ENCODE measurements around the gene LRIG1.

Gene LRIG1

DNA sequence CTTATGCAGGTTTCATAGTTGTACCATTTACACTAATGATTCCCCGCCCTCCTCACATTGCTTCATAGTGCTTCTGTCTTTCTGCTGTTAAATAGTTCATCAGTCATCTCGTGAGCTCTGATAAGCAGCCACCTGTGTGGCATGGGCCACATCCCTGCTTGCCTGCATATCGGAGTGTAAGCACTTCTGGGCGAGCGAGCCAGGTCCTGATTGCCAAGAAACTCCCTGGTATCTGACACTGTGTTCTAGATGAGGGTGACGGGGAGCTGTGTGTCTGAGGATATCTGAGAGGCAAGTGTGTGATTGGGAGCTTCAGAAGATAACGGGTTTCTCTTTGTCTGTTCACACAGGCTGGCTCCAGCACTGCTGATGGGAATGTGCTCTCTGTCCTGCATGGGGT lies 130.6 kb downstream of the LRIG1 start:
- no peaks in the 10 kb centered on the region for H3K4me1 ChIP-seq (ENCODE audit: control insufficient read depth, insufficient read depth, low read length)
- ChIA-PET CTCF (no interaction called here), POLR2A (no interaction called here)
- peaks cover 0 to 6% of the 10 kb centered on the region in 2 experiments; a peak in 1 of 3 replicates for H3K36me3 ChIP-seq (ENCODE audit: control insufficient read depth in 2 of 2, insufficient read depth in 1 of 2, low read length in 2 of 2)
- H3K9me3 ChIP-seq (ENCODE audit: control insufficient read depth, insufficient read depth, low read depth, low read length), result no peaks in the 10 kb centered on the region
- TF ChIP-seq, protein P1, sequence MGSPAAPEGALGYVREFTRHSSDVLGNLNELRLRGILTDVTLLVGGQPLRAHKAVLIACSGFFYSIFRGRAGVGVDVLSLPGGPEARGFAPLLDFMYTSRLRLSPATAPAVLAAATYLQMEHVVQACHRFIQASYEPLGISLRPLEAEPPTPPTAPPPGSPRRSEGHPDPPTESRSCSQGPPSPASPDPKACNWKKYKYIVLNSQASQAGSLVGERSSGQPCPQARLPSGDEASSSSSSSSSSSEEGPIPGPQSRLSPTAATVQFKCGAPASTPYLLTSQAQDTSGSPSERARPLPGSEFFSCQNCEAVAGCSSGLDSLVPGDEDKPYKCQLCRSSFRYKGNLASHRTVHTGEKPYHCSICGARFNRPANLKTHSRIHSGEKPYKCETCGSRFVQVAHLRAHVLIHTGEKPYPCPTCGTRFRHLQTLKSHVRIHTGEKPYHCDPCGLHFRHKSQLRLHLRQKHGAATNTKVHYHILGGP (tag by site-specific recombination; IDR thresholded peaks at IDR 0.05), result no peak
- TF ChIP-seq, protein P2, sequence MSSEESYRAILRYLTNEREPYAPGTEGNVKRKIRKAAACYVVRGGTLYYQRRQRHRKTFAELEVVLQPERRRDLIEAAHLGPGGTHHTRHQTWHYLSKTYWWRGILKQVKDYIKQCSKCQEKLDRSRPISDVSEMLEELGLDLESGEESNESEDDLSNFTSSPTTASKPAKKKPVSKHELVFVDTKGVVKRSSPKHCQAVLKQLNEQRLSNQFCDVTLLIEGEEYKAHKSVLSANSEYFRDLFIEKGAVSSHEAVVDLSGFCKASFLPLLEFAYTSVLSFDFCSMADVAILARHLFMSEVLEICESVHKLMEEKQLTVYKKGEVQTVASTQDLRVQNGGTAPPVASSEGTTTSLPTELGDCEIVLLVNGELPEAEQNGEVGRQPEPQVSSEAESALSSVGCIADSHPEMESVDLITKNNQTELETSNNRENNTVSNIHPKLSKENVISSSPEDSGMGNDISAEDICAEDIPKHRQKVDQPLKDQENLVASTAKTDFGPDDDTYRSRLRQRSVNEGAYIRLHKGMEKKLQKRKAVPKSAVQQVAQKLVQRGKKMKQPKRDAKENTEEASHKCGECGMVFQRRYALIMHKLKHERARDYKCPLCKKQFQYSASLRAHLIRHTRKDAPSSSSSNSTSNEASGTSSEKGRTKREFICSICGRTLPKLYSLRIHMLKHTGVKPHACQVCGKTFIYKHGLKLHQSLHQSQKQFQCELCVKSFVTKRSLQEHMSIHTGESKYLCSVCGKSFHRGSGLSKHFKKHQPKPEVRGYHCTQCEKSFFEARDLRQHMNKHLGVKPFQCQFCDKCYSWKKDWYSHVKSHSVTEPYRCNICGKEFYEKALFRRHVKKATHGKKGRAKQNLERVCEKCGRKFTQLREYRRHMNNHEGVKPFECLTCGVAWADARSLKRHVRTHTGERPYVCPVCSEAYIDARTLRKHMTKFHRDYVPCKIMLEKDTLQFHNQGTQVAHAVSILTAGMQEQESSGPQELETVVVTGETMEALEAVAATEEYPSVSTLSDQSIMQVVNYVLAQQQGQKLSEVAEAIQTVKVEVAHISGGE (tag by site-specific recombination; conservative IDR thresholded peaks at IDR 0.05; ENCODE audit: low read depth), result no peak
- TF ChIP-seq ZNF350 (tag by site-specific recombination; IDR thresholded peaks at IDR 0.05) (no peak), ZNF660 (tag by site-specific recombination; IDR thresholded peaks at IDR 0.05) (0 out of 2 replicates have a peak, but pooled peaks have one; percentile 45), ZNF24 (tag by site-specific recombination; IDR thresholded peaks at IDR 0.05) (no peak), MZF1 (tag by site-specific recombination; IDR thresholded peaks at IDR 0.05; ENCODE audit: borderline replicate concordance) (no peak), ZNF792 (tag by site-specific recombination; IDR thresholded peaks at IDR 0.05) (no peak), ZNF670 (tag by site-specific recombination; IDR thresholded peaks at IDR 0.05; ENCODE audit: low read depth) (no peak)
- no peak overlapping the region for H3K4me3 ChIP-seq (ENCODE audit: low read depth, low read length)
- H3K27ac ChIP-seq (ENCODE audit: extremely low read depth, low read depth, low read length), result no peak overlapping the region

DNA sequence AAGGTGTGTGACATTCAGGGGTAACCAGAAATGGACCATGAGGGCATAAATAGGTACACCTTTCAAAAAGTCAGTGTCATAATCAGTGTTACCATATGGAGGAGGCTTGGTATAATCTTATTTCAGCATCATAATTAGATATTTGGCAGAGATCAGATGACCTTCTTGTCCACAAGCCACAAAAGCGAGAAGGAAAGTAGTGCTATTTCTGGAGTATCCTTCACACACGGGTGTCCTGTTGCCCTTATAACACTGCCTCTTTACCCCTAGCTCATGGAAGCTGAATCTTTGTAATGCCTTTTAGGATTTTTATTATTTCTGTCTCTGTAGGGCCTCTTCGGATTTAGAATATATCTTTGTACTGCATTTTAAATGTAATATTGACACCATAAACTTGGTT lies 132.8 kb downstream of the LRIG1 start:
- H3K9me3 ChIP-seq (ENCODE audit: control insufficient read depth, insufficient read depth, low read depth, low read length), result no peaks in the 10 kb centered on the region
- POLR2A ChIA-PET, result no interaction called here
- no peak overlapping the region for H3K27ac ChIP-seq (ENCODE audit: extremely low read depth, low read depth, low read length)
- H3K36me3 ChIP-seq (ENCODE audit: control insufficient read depth in 2 of 2, insufficient read depth in 1 of 2, low read length in 2 of 2), result peaks cover 0 to 3% of the 10 kb centered on the region in 2 experiments; a peak in 1 of 3 replicates
- CTCF ChIA-PET, result no interaction called here
- no peak overlapping the region for H3K4me3 ChIP-seq (ENCODE audit: low read depth, low read length)
- no peaks in the 10 kb centered on the region for H3K4me1 ChIP-seq (ENCODE audit: control insufficient read depth, insufficient read depth, low read length)
- no peak for TF ChIP-seq ZNF571 (tag by site-specific recombination; IDR thresholded peaks at IDR 0.05)
- no peak for TF ChIP-seq REPIN1 (tag by site-specific recombination; IDR thresholded peaks at IDR 0.05; ENCODE audit: low read depth)
- TF ChIP-seq, protein P3, sequence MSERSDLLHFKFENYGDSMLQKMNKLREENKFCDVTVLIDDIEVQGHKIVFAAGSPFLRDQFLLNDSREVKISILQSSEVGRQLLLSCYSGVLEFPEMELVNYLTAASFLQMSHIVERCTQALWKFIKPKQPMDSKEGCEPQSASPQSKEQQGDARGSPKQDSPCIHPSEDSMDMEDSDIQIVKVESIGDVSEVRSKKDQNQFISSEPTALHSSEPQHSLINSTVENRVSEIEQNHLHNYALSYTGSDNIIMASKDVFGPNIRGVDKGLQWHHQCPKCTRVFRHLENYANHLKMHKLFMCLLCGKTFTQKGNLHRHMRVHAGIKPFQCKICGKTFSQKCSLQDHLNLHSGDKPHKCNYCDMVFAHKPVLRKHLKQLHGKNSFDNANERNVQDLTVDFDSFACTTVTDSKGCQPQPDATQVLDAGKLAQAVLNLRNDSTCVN (tag by site-specific recombination; optimal IDR thresholded peaks at IDR 0.05), result no peak
- no peak for TF ChIP-seq TCF7L2 (IDR thresholded peaks at IDR 0.05; ENCODE audit: borderline replicate concordance, low read depth, low read length)
- TF ChIP-seq, protein P4, sequence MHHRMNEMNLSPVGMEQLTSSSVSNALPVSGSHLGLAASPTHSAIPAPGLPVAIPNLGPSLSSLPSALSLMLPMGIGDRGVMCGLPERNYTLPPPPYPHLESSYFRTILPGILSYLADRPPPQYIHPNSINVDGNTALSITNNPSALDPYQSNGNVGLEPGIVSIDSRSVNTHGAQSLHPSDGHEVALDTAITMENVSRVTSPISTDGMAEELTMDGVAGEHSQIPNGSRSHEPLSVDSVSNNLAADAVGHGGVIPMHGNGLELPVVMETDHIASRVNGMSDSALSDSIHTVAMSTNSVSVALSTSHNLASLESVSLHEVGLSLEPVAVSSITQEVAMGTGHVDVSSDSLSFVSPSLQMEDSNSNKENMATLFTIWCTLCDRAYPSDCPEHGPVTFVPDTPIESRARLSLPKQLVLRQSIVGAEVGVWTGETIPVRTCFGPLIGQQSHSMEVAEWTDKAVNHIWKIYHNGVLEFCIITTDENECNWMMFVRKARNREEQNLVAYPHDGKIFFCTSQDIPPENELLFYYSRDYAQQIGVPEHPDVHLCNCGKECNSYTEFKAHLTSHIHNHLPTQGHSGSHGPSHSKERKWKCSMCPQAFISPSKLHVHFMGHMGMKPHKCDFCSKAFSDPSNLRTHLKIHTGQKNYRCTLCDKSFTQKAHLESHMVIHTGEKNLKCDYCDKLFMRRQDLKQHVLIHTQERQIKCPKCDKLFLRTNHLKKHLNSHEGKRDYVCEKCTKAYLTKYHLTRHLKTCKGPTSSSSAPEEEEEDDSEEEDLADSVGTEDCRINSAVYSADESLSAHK (tag by site-specific recombination; IDR thresholded peaks at IDR 0.05), result no peak
- TF ChIP-seq MYNN (tag by site-specific recombination; IDR thresholded peaks at IDR 0.05; ENCODE audit: borderline replicate concordance), result no peak
- TF ChIP-seq ZNF48 (tag by site-specific recombination; IDR thresholded peaks at IDR 0.05), result no peak
- no peak for TF ChIP-seq ZNF433 (tag by site-specific recombination; IDR thresholded peaks at IDR 0.05; ENCODE audit: low read depth)
- TF ChIP-seq EGR2 (tag by site-specific recombination; IDR thresholded peaks at IDR 0.05; ENCODE audit: low read depth), result no peak
- no peak for TF ChIP-seq KLF8 (tag by site-specific recombination; IDR thresholded peaks at IDR 0.05)
- TF ChIP-seq, protein P5, sequence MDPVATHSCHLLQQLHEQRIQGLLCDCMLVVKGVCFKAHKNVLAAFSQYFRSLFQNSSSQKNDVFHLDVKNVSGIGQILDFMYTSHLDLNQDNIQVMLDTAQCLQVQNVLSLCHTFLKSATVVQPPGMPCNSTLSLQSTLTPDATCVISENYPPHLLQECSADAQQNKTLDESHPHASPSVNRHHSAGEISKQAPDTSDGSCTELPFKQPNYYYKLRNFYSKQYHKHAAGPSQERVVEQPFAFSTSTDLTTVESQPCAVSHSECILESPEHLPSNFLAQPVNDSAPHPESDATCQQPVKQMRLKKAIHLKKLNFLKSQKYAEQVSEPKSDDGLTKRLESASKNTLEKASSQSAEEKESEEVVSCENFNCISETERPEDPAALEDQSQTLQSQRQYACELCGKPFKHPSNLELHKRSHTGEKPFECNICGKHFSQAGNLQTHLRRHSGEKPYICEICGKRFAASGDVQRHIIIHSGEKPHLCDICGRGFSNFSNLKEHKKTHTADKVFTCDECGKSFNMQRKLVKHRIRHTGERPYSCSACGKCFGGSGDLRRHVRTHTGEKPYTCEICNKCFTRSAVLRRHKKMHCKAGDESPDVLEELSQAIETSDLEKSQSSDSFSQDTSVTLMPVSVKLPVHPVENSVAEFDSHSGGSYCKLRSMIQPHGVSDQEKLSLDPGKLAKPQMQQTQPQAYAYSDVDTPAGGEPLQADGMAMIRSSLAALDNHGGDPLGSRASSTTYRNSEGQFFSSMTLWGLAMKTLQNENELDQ (tag by site-specific recombination; IDR thresholded peaks at IDR 0.05; ENCODE audit: low read depth), result no peak
- TF ChIP-seq, protein P6, sequence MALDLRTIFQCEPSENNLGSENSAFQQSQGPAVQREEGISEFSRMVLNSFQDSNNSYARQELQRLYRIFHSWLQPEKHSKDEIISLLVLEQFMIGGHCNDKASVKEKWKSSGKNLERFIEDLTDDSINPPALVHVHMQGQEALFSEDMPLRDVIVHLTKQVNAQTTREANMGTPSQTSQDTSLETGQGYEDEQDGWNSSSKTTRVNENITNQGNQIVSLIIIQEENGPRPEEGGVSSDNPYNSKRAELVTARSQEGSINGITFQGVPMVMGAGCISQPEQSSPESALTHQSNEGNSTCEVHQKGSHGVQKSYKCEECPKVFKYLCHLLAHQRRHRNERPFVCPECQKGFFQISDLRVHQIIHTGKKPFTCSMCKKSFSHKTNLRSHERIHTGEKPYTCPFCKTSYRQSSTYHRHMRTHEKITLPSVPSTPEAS (tag by site-specific recombination; IDR thresholded peaks at IDR 0.05), result no peak
- no peak for TF ChIP-seq SCRT2 (tag by site-specific recombination; IDR thresholded peaks at IDR 0.05)
- no peak for TF ChIP-seq HOXD13 (CRISPR knock-in tag; IDR thresholded peaks at IDR 0.05; ENCODE audit: borderline replicate concordance)
